Mesothelial cell of epicardium (in vitro differentiated cells): ENCODE data around the gene THAP3. TPM values are rescaled to one million over a fixed set of nuclear protein-coding genes. Genes with fewer than 3 reads are reported as not detected.
A peak's percentile ranks its signal among the peaks of the same experiment; 100 is the strongest.

Experiments used
- DNase-seq, 2 experiments: peaks; one replicate each; pipeline ENCODE4 v3.0.0; 2021; ENCODE audit warnings: low spot score in 2 of 2; ENCODE audit not compliant: unreplicated experiment in 2 of 2
- H3K27ac Mint-ChIP-seq: 2 replicates; pipeline ENCODE4 v1.8.0; 2021; ENCODE audit warnings: mixed read lengths
- H3K27me3 Mint-ChIP-seq: 2 replicates; pipeline ENCODE4 v1.8.0; 2021; ENCODE audit warnings: low read depth, mixed read lengths
- H3K36me3 Mint-ChIP-seq: 2 replicates; pipeline ENCODE4 v1.8.0; 2021; ENCODE audit warnings: mixed read lengths
- H3K4me1 Mint-ChIP-seq: 2 replicates; pipeline ENCODE4 v1.8.0; 2021; ENCODE audit warnings: mixed read lengths
- H3K4me3 Mint-ChIP-seq: 2 replicates; pipeline ENCODE4 v1.8.0; 2021; ENCODE audit warnings: mild to moderate bottlenecking, moderate library complexity, mixed read lengths
- H3K9me3 Mint-ChIP-seq: 2 replicates; pipeline ENCODE4 v1.8.0; 2021; ENCODE audit warnings: mixed read lengths
- total RNA-seq: library from RNA; stranded (reverse); gene quantifications from 3 replicates; pipeline ENCODE4 v1.2.1, GENCODE V29; 2021
- TF ChIP-seq, protein P1 (sequence below): fragments of 200-600 bp; sonication (generic); IDR thresholded peaks from one replicate; pipeline ENCODE4 v1.5.0; 2021; ENCODE audit warnings: antibody characterized with exemption; ENCODE audit not compliant: unreplicated experiment

THAP3 gene
- total RNA-seq, 1 donor from 2014 or later: 22.9 TPM

GRCh38 chr1:6614019-6614928 is 10.4 kb upstream of the THAP3 start:
- H3K27ac Mint-ChIP-seq: no peak overlapping the region
- DNase-seq: peak; percentile 54 to 72
- H3K27me3 Mint-ChIP-seq: no peaks in the 10 kb centered on the region

DNA sequence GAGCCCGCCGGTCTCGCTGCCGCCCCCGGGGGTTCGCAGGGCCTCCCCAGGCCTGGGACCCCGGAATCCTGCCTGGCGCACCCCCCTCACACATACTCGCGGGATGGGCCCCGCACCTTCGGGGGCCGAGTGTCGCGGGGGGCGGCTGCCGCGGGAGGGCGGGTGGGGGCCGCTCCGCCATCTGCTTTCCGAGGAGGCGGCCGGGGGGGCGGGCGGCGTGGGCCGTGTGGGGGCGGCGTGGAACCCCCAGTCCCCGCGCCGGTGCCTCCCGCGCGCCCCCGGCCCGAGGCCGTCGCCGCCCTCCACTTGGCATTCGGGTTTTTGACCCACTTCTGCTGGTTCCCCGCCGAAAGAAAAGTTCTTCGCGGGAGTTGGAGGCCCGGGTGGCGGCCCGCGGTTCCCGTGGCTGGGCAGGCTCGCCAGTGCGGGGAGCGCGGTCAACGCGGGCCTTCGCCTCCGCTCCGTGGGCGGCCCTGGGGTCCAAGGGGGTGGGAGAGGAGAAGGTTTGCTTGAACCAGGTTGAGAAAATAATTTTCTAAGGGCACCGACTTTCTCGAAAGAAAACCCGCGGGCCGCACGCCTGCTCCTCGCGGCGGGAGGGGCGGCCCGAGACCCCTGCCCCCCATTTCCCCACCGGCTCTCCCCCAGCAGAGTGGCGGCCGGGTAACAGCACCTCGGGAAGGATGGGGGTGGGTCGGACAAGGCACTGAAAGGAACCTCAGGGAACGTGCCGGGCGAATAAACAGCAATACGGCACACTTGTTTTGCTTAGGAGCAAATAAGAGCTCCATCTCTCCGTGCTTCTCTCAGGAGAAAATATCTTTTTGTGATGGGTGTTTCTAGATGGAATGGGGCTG is 9.5 kb upstream of the THAP3 start:
- H3K36me3 Mint-ChIP-seq: peaks cover 3% of the 10 kb centered on the region
- DNase-seq: peak in 1 of 2 experiments; percentile 60
- H3K27ac Mint-ChIP-seq: peak overlapping the region; percentile 85

More at GRCh38 chr1:6614019-6614928, 10.4 kb upstream of the THAP3 start:
- H3K4me1 Mint-ChIP-seq: peaks cover 30% of the 10 kb centered on the region
- H3K4me3 Mint-ChIP-seq: peak overlapping the region; percentile 73
- H3K36me3 Mint-ChIP-seq: no peaks in the 10 kb centered on the region
- no peaks in the 10 kb centered on the region for H3K9me3 Mint-ChIP-seq
- TF ChIP-seq, protein P1, sequence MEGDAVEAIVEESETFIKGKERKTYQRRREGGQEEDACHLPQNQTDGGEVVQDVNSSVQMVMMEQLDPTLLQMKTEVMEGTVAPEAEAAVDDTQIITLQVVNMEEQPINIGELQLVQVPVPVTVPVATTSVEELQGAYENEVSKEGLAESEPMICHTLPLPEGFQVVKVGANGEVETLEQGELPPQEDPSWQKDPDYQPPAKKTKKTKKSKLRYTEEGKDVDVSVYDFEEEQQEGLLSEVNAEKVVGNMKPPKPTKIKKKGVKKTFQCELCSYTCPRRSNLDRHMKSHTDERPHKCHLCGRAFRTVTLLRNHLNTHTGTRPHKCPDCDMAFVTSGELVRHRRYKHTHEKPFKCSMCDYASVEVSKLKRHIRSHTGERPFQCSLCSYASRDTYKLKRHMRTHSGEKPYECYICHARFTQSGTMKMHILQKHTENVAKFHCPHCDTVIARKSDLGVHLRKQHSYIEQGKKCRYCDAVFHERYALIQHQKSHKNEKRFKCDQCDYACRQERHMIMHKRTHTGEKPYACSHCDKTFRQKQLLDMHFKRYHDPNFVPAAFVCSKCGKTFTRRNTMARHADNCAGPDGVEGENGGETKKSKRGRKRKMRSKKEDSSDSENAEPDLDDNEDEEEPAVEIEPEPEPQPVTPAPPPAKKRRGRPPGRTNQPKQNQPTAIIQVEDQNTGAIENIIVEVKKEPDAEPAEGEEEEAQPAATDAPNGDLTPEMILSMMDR: no peak

GRCh38 chr1:6619045-6619444 is 5.6 kb upstream of the THAP3 start:
- Mint-ChIP-seq H3K4me3 (no peak overlapping the region), H3K4me1 (peaks cover 26% of the 10 kb centered on the region), H3K36me3 (peaks cover 24% of the 10 kb centered on the region), H3K9me3 (no peaks in the 10 kb centered on the region), H3K27me3 (no peaks in the 10 kb centered on the region), H3K27ac (no peak overlapping the region)
- TF ChIP-seq, protein P1: no peak
- no peak for DNase-seq

More for the DNA sequence above, 9.5 kb upstream of the THAP3 start:
- H3K4me1 Mint-ChIP-seq: peaks cover 24% of the 10 kb centered on the region
- TF ChIP-seq, protein P1: no peak
- H3K9me3 Mint-ChIP-seq: no peaks in the 10 kb centered on the region
- H3K4me3 Mint-ChIP-seq: peak overlapping the region; percentile 71
- no peaks in the 10 kb centered on the region for H3K27me3 Mint-ChIP-seq

DNA sequence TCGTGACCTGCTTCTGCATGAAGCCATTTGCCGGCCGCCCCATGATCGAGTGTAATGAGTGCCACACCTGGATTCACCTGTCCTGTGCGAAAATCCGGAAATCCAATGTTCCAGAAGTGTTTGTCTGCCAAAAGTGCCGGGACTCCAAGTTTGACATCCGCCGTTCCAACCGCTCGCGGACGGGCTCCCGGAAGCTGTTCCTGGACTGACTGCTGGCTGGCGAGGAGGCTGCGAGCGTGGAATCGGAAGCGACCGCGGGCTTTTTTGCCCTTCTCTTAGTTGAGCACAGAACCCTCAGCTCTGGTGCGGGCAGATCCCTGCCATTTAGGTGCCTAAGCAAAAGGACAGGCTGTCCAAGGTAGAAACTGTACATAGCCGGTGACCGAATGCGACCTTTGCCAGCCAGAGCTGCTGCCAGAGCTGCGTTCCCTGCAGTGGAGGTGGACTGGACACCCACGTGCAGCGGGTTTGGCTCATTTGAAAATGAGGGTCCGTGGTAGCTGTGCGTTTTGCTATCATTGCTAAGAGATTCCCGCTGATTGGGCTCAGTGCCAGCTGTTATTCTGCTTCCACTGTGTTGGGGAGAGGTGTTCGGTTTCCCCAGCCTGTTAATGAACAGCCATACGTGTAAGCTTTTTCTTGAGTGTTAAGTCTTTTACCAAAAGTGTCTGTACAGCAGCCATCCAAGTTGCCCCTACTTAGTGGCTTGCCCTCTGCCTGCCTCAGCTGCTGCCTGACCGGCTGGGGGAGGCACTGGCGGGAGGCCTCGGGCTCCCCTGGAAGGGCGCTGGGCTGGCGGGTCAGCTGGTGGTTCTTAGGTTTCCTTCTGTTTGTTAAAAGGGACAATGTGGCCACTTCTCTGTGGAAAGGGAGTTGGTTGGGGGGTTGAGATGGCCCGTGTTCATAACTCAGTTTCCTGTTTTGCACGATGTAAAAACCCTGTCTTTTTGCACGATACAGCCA is 3.0 kb upstream of the THAP3 start:
- H3K36me3 Mint-ChIP-seq: peaks cover 24% of the 10 kb centered on the region
- no peaks in the 10 kb centered on the region for H3K27me3 Mint-ChIP-seq
- no peaks in the 10 kb centered on the region for H3K9me3 Mint-ChIP-seq
- no peak overlapping the region for H3K4me3 Mint-ChIP-seq
- DNase-seq: no peak
- peak overlapping the region; percentile 90 for H3K27ac Mint-ChIP-seq
- peaks cover 26% of the 10 kb centered on the region for H3K4me1 Mint-ChIP-seq
- TF ChIP-seq, protein P1: no peak
